MM.1S (cell line): Measurements from ENCODE around the gene ARHGAP27.
A peak's percentile ranks its signal among the peaks of the same experiment; 100 is the strongest.

ENCODE experiments used
- DNase-seq: peaks from one replicate; pipeline ENCODE4 v3.0.0-alpha.2; 2015
- H2AFZ ChIP-seq: fragments of 300-600 bp; sonication (generic); 2 replicates; pipeline ENCODE4 v1.6.0; 2016; ENCODE audit warnings: antibody characterized with exemption, low read length
- H3F3A ChIP-seq: fragments of 300-600 bp; sonication (generic); 2 replicates; pipeline ENCODE4 v1.6.1; 2016; ENCODE audit warnings: mild to moderate bottlenecking, antibody characterized with exemption, low read length, moderate library complexity, mixed read lengths; ENCODE audit not compliant: insufficient read depth
- H3K27ac ChIP-seq: fragments of 300-600 bp; sonication (generic); 2 replicates; pipeline ENCODE4 v1.5.1; 2016; ENCODE audit warnings: mild to moderate bottlenecking, low read length
- H3K27me3 ChIP-seq: fragments of 300-600 bp; sonication (generic); replicated peaks from 2 replicates; pipeline ENCODE4 v1.6.0; 2016; ENCODE audit warnings: low read length; ENCODE audit not compliant: insufficient read depth
- H3K36me3 ChIP-seq: fragments of 300-600 bp; sonication (generic); replicated peaks from 2 replicates; pipeline ENCODE4 v1.6.1; 2016; ENCODE audit warnings: mild to moderate bottlenecking, low read length, mixed read lengths; ENCODE audit not compliant: insufficient read depth
- H3K4me1 ChIP-seq: fragments of 300-600 bp; sonication (generic); 2 replicates; pipeline ENCODE4 v1.6.1; 2016; ENCODE audit warnings: low read length, mixed read lengths
- H3K4me2 ChIP-seq: fragments of 300-600 bp; sonication (generic); 2 replicates; pipeline ENCODE4 v1.6.0; 2016; ENCODE audit warnings: low read depth, low read length
- H3K4me3 ChIP-seq: fragments of 300-600 bp; sonication (generic); 2 replicates; pipeline ENCODE4 v1.5.1; 2016; ENCODE audit warnings: low read length, mixed read lengths
- H3K79me2 ChIP-seq: fragments of 300-600 bp; sonication (generic); 2 replicates; pipeline ENCODE4 v1.6.1; 2016; ENCODE audit warnings: mixed run types, low read length, mixed read lengths
- H3K9ac ChIP-seq: fragments of 300-600 bp; sonication (generic); 2 replicates; pipeline ENCODE4 v1.6.1; 2016; ENCODE audit warnings: low read length, mixed read lengths
- H3K9me2 ChIP-seq: fragments of 300-600 bp; sonication (generic); replicated peaks from 2 replicates; pipeline ENCODE4 v1.6.1; 2016; ENCODE audit warnings: mild to moderate bottlenecking, low read length, mixed read lengths; ENCODE audit not compliant: insufficient read depth
- H3K9me3 ChIP-seq: fragments of 300-600 bp; sonication (generic); replicated peaks from 2 replicates; pipeline ENCODE4 v1.6.1; 2016; ENCODE audit warnings: mild to moderate bottlenecking, low read length, mixed read lengths; ENCODE audit not compliant: insufficient read depth
- H4K20me1 ChIP-seq: fragments of 300-600 bp; sonication (generic); 2 replicates; pipeline ENCODE4 v1.6.1; 2016; ENCODE audit warnings: mild to moderate bottlenecking, low read length, moderate library complexity, mixed read lengths; ENCODE audit not compliant: insufficient read depth
- CTCF ChIP-seq: fragments of 300-600 bp; sonication (generic); IDR thresholded peaks from 2 replicates; pipeline ENCODE4 v1.5.1; 2016; ENCODE audit warnings: antibody characterized with exemption, low read length, mixed read lengths
- EZH2 ChIP-seq: fragments of 300-600 bp; sonication (generic); optimal IDR thresholded peaks from 2 replicates; pipeline ENCODE3; 2017; ENCODE audit warnings: low read depth, mild to moderate bottlenecking, antibody characterized with exemption, low read length, mixed read lengths
- EZH2phosphoT487 ChIP-seq: fragments of 300-600 bp; sonication (generic); IDR thresholded peaks from 2 replicates; pipeline ENCODE4 v1.6.1; 2018; ENCODE audit warnings: antibody characterized with exemption, low read length

Gene ARHGAP27

DNA sequence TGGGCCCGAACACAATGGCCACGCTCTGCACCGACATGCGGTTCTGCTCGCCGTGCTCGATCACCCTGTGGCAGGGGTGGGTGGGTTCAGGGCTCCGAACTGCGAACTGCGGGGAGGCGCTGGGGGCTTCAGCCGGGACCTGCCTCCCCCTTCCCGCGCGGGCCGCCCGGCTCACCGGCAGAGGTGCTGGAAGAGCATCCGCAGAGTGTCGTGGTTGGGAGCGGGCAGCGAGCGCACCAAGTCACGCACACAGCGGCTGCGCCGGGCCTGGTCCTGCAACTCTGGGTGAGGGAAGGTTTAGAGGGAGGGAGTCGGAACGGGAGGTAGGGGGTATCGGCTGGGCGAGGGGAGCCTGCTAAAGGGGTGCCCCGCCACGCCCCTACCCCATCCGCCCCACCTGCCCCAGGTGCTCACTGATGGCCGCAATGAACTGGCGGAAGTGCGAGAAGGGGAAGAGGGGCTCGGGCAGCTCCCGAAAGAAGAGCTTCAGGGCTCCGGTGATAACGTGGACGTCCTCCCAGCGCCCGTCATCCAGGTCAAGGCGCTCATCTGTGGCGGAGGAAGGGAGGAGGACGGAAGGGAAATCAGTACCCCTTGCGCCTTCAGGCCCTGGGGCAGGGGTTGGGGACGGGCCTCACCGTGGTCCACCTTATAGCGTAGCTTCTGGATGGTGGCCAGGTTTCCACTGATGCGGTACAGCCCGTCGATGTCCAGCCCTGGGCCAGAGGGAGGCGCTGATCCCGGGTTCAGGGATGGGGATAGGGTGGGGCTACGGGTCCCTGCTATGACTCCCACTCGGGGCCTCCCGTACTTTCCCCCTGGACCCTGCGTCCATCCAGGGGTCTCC is 36.9 kb downstream of the ARHGAP27 start:
- Histone ChIP-seq H3K9me2 (no peaks in the 10 kb centered on the region), H2AFZ (no peak overlapping the region), H3K79me2 (no peaks in the 10 kb centered on the region), H3K9ac (no peak overlapping the region), H3K36me3 (no peaks in the 10 kb centered on the region), H3F3A (no peaks in the 10 kb centered on the region), H3K4me2 (no peak overlapping the region), H4K20me1 (no peaks in the 10 kb centered on the region), H3K27me3 (no peaks in the 10 kb centered on the region), H3K27ac (no peak overlapping the region), H3K4me1 (no peaks in the 10 kb centered on the region), H3K4me3 (no peak overlapping the region), H3K9me3 (no peaks in the 10 kb centered on the region)
- no peak for DNase-seq
- TF ChIP-seq EZH2phosphoT487 (no peak), EZH2 (no peak), CTCF (no peak)

GRCh38 chr17:45394913-45395568 is 37.6 kb downstream of the ARHGAP27 start:
- Histone ChIP-seq H3K4me2 (no peak overlapping the region), H3K9me3 (no peaks in the 10 kb centered on the region), H3K79me2 (no peaks in the 10 kb centered on the region), H3K9me2 (no peaks in the 10 kb centered on the region), H3K27ac (no peak overlapping the region), H2AFZ (no peak overlapping the region), H3K4me3 (no peak overlapping the region), H3K27me3 (no peaks in the 10 kb centered on the region), H4K20me1 (no peaks in the 10 kb centered on the region), H3K36me3 (no peaks in the 10 kb centered on the region), H3K9ac (no peak overlapping the region), H3F3A (no peaks in the 10 kb centered on the region), H3K4me1 (no peaks in the 10 kb centered on the region)
- no peak for DNase-seq
- TF ChIP-seq CTCF (peak; percentile 70), EZH2 (no peak)

- no peaks in the 10 kb centered on the region for H3K36me3 ChIP-seq
- H3K4me3 ChIP-seq, result no peak overlapping the region
- H3K79me2 ChIP-seq, result no peaks in the 10 kb centered on the region
- no peaks in the 10 kb centered on the region for H3K9me3 ChIP-seq
- no peaks in the 10 kb centered on the region for H3K27me3 ChIP-seq
- no peak overlapping the region for H2AFZ ChIP-seq
- H3K9me2 ChIP-seq, result no peaks in the 10 kb centered on the region
- H3K27ac ChIP-seq, result no peak overlapping the region
- H3K4me1 ChIP-seq, result no peaks in the 10 kb centered on the region
- H4K20me1 ChIP-seq, result no peaks in the 10 kb centered on the region
- no peak overlapping the region for H3K4me2 ChIP-seq
- no peak for DNase-seq
- H3K9ac ChIP-seq, result no peak overlapping the region
- H3F3A ChIP-seq, result no peaks in the 10 kb centered on the region
- TF ChIP-seq EZH2phosphoT487 (no peak), CTCF (no peak), EZH2 (no peak)
Observed at GRCh38 chr17:45394564-45394912, 38.1 kb downstream of the ARHGAP27 start.
